Duodenal mucosa (tissue), 2 donors: ENCODE measurements around the gene ADAR.

Source experiments
- H3K27ac ChIP-seq: one replicate; pipeline ENCODE4 v1.7.0; 2013; ENCODE audit warnings: low read depth, low read length
- H3K27me3 ChIP-seq, 2 donors: one replicate each; pipeline ENCODE4 v1.7.0; 2013; ENCODE audit warnings: low read length in 2 of 2, control low read depth in 1 of 2; ENCODE audit not compliant: insufficient read depth in 2 of 2, control insufficient read depth in 1 of 2
- H3K36me3 ChIP-seq, 2 donors: one replicate each; pipeline ENCODE4 v1.7.0; 2013; ENCODE audit warnings: low read length in 2 of 2, control low read depth in 1 of 2; ENCODE audit not compliant: insufficient read depth in 2 of 2, control insufficient read depth in 1 of 2
- H3K4me1 ChIP-seq, 2 donors: one replicate each; pipeline ENCODE4 v1.7.0; 2013; ENCODE audit warnings: low read length in 2 of 2, control low read depth in 1 of 2; ENCODE audit not compliant: insufficient read depth in 2 of 2, control insufficient read depth in 1 of 2
- H3K4me3 ChIP-seq, 2 donors: one replicate each; pipeline ENCODE4 v1.7.0; 2013; ENCODE audit warnings: low read length in 2 of 2, low read depth in 1 of 2
- H3K9ac ChIP-seq, 2 donors: one replicate each; pipeline ENCODE4 v1.7.0; 2013; ENCODE audit warnings: low read length in 2 of 2, low read depth in 1 of 2
- H3K9me3 ChIP-seq, 2 donors: one replicate each; pipeline ENCODE4 v1.7.0; 2013; ENCODE audit warnings: low read length in 2 of 2, control low read depth in 1 of 2; ENCODE audit not compliant: control insufficient read depth in 1 of 2

ADAR gene

GRCh38 chr1:154627257-154628120, 19.5 kb upstream of the ADAR start:
- H3K9me3 ChIP-seq = no peaks in the 10 kb centered on the region
- peak overlapping the region; percentile 67 to 68 for H3K9ac ChIP-seq
- no peaks in the 10 kb centered on the region for H3K36me3 ChIP-seq
- no peaks in the 10 kb centered on the region for H3K27me3 ChIP-seq
- H3K4me1 ChIP-seq = peaks cover 9 to 13% of the 10 kb centered on the region in 2 donors
- peak overlapping the region; percentile 74 to 89 for H3K4me3 ChIP-seq
- peak overlapping the region; percentile 74 for H3K27ac ChIP-seq

GRCh38 chr1:154626456-154627256, 18.7 kb upstream of the ADAR start:
- H3K4me1 ChIP-seq = peaks cover 9 to 13% of the 10 kb centered on the region in 2 donors
- peak overlapping the region; percentile 67 to 68 for H3K9ac ChIP-seq
- peak overlapping the region; percentile 74 to 89 for H3K4me3 ChIP-seq
- no peaks in the 10 kb centered on the region for H3K9me3 ChIP-seq
- peak overlapping the region; percentile 42 for H3K27ac ChIP-seq
- no peaks in the 10 kb centered on the region for H3K36me3 ChIP-seq
- no peaks in the 10 kb centered on the region for H3K27me3 ChIP-seq

- H3K9ac ChIP-seq = no peak overlapping the region
- H3K4me1 ChIP-seq = peaks cover 9 to 13% of the 10 kb centered on the region in 2 donors
- no peak overlapping the region for H3K27ac ChIP-seq
- H3K36me3 ChIP-seq = no peaks in the 10 kb centered on the region
- no peaks in the 10 kb centered on the region for H3K27me3 ChIP-seq
- no peaks in the 10 kb centered on the region for H3K9me3 ChIP-seq
- no peak overlapping the region for H3K4me3 ChIP-seq
Measured at GRCh38 chr1:154624746-154625643, 17.0 kb upstream of the ADAR start.

GRCh38 chr1:154623358-154623757, 15.4 kb upstream of the ADAR start:
- H3K27ac ChIP-seq = no peak overlapping the region
- no peaks in the 10 kb centered on the region for H3K36me3 ChIP-seq
- peaks cover 9 to 13% of the 10 kb centered on the region in 2 donors for H3K4me1 ChIP-seq
- H3K9ac ChIP-seq = no peak overlapping the region
- H3K27me3 ChIP-seq = no peaks in the 10 kb centered on the region
- H3K4me3 ChIP-seq = no peak overlapping the region
- H3K9me3 ChIP-seq = no peaks in the 10 kb centered on the region

- peaks cover 9 to 13% of the 10 kb centered on the region in 2 donors for H3K4me1 ChIP-seq
- H3K4me3 ChIP-seq = no peak overlapping the region
- no peak overlapping the region for H3K27ac ChIP-seq
- H3K9me3 ChIP-seq = no peaks in the 10 kb centered on the region
- no peaks in the 10 kb centered on the region for H3K36me3 ChIP-seq
- no peaks in the 10 kb centered on the region for H3K27me3 ChIP-seq
- H3K9ac ChIP-seq = no peak overlapping the region
Measured at GRCh38 chr1:154622503-154623039, 14.6 kb upstream of the ADAR start.

GRCh38 chr1:154621875-154622274, 13.9 kb upstream of the ADAR start:
- Histone ChIP-seq H3K9me3 (no peaks in the 10 kb centered on the region), H3K36me3 (no peaks in the 10 kb centered on the region), H3K9ac (no peak overlapping the region), H3K27ac (no peak overlapping the region), H3K27me3 (no peaks in the 10 kb centered on the region), H3K4me1 (peaks cover 7 to 10% of the 10 kb centered on the region in 2 donors), H3K4me3 (no peak overlapping the region)

- Histone ChIP-seq H3K9me3 (no peaks in the 10 kb centered on the region), H3K9ac (no peak overlapping the region), H3K36me3 (no peaks in the 10 kb centered on the region), H3K4me1 (peaks cover 0 to 3% of the 10 kb centered on the region in 2 donors), H3K27me3 (no peaks in the 10 kb centered on the region), H3K27ac (no peak overlapping the region), H3K4me3 (no peak overlapping the region)
Measured at GRCh38 chr1:154620751-154621150, 12.8 kb upstream of the ADAR start.

- Histone ChIP-seq H3K36me3 (no peaks in the 10 kb centered on the region), H3K27me3 (no peaks in the 10 kb centered on the region), H3K9me3 (no peaks in the 10 kb centered on the region), H3K9ac (no peak overlapping the region), H3K4me1 (peaks cover 0 to 3% of the 10 kb centered on the region in 2 donors), H3K4me3 (no peak overlapping the region), H3K27ac (no peak overlapping the region)
Measured at GRCh38 chr1:154619181-154619948, 11.4 kb upstream of the ADAR start.

GRCh38 chr1:154616659-154617345, 8.8 kb upstream of the ADAR start:
- Histone ChIP-seq H3K27me3 (no peaks in the 10 kb centered on the region), H3K9me3 (no peaks in the 10 kb centered on the region), H3K36me3 (no peaks in the 10 kb centered on the region), H3K9ac (no peak overlapping the region), H3K4me1 (no peaks in the 10 kb centered on the region), H3K4me3 (no peak overlapping the region), H3K27ac (no peak overlapping the region)
